ENCODE measurements around the gene CETP.
A peak's percentile ranks its signal among the peaks of the same experiment; 100 is the strongest.
"Not testable (repeated sequence)": the region's sequence is repeated elsewhere in the genome, so short reads cannot be mapped to it uniquely, and the experiment has no call there.

CETP gene

DNA sequence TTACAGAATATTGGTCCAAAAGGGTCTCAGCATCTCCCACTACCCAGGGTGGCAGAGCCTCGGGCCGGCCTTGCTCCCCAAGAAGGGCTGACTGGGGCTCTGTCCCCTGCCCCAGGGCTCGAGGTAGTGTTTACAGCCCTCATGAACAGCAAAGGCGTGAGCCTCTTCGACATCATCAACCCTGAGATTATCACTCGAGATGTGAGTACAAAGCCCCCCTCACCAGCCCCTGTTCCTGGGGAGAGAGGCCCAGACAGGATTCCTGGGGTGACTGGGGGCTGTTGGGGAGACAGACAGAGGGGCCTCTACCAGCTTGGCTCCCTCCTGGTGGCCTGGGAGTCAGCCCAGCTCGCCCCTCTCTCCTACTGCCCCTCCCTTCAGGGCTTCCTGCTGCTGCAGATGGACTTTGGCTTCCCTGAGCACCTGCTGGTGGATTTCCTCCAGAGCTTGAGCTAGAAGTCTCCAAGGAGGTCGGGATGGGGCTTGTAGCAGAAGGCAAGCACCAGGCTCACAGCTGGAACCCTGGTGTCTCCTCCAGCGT, 21.5 kb downstream of the CETP start:
- no peak for DNase-seq

- DNase-seq = no peak
Measured at GRCh38 chr16:56984639-56985038, 22.9 kb downstream of the CETP start.

- peak in 1 of 2 donors; percentile 40 for DNase-seq
Measured at GRCh38 chr16:56985288-56985961, 23.7 kb downstream of the CETP start.

DNA sequence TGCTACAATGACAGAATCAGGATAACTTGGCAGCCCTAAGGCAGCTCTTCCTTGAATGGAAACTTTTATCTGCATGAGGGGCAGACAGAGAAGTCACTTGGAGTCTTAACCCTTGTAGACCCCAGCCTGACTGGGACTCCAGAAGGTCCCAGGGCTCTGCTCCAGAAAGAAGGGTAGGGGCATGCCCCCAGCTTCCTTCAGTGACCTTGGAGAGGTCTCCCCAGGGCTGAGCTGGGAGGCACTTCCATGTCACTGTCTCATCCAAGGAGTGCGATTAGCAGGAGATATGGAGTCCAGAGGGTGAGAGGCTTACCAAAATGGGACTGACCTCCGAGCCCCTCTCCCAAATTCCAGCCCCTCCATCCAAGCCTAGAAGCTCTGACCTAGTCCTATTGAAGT, 24.2 kb downstream of the CETP start:
- DNase-seq = no peak

GRCh38 chr16:56986361-56986760, 24.6 kb downstream of the CETP start:
- no peak for DNase-seq

GRCh38 chr16:56986908-56987307, 25.2 kb downstream of the CETP start:
- DNase-seq = not testable (repeated sequence)

DNA sequence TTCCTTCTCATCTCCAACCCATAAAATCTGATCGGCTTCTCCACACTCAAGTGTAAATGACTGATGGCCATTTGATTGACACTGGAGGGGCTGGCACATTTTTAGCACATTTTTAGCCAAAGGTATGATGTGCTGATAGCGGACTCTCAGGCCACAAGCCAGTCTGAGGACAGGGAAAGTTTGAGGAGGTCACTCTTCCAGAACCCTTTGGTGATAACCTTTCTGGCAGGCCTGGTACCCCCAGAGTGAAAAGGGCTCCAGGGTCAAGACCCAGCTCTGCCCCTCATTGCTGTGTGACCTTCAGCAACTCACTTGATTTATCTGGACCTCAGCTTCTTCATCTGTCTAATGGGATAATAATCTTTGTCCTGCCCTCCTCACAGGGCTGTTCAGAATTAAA, 25.9 kb downstream of the CETP start:
- DNase-seq = no peak

DNA sequence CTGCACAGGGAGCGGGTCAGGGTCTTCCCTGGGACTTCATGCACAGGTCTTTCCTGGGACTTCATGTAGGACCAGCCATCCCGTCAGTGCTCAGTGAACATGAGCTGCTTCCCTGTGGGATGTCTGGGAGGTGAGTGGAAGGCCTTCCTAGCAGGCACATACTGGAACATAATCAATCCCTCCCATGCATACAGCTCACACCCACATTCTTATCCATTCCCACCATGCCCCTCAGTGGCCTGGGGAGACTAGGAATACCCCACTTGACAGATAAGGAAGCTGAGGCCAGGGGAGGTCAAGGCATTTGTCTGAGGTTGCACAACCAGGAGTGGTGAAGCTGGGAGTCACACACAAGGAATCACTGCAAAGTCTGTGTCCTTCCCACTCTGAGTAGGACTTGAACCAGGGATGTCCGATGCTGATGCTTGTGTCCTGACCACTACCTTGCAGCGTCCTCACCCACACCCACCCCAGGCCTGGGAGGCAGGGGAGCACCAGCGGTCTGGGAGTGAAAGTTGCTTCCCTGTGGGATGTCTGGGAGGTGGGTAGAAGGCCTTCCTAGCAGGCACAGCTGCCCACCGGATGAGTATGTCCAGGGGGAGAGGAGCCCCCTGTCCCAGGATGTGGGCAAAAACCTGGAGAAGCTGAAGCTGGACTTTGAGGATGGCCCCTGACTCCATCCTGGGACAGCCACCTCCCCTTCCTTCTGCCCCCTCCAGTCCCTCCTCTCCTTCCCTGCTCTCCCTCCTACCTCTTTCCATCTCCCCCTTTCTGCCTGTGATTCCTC, 26.6 kb downstream of the CETP start:
- no peak for DNase-seq

GRCh38 chr16:56988948-56989945, 27.5 kb downstream of the CETP start, which contains the start of gene NLRC5:
Gene NLRC5 (plus strand): TSS chr16:56989557. CDS start chr16:57020713, 31,156 bp downstream.
- peak; percentile 92 to 94 for DNase-seq

GRCh38 chr16:56989988-56990387, 28.2 kb downstream of the CETP start:
- DNase-seq = no peak

DNA sequence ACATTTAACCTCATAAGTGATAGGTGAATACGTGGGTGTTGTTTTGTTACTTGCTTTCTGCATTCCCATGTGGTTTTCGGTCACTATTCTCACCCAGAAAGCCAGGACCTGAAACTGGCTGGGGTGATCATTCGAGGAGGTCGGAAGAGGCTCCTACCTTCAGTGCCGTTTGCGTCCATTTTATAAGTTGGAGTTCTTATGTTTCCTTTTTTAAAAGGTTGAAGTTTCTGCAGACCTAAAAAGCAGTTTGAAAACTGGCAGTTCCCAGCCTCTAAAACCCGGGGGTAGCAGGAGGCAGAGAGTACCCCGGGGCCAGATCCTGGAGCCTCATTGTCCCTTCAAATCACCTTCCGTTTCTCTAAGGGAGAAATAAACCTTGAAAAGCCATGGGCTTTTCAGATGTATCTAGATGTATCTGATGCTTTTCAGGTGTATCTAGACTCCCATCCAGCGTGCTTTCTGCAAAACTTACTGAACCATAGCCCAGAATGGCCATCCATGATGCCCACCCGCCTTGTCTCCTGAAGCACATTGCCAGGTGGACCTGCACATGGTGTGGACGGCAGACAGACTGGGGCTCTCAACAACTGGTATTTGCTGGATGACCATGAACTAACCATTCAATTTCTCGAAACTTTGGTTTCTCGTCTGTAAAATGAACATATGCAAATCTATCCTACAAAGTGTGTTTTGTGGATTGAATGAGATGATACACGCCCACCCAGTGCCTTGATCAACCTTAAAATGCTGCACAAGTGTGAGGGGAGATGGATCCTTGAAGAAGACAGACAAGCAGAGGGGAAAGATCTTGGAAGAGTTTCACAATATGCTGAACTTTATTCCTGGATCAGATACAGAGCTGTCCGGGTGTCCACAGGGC, 28.9 kb downstream of the CETP start:
- peak in 1 of 2 donors; percentile 49 for DNase-seq

- not testable (repeated sequence) for DNase-seq
Measured at GRCh38 chr16:56992431-56992830, 30.7 kb downstream of the CETP start.

- DNase-seq = no peak
Measured at GRCh38 chr16:56993204-56993603, 31.5 kb downstream of the CETP start.

- DNase-seq = no peak
Measured at GRCh38 chr16:56994311-56994710, 32.6 kb downstream of the CETP start.

GRCh38 chr16:56995136-56995805, 33.5 kb downstream of the CETP start:
- no peak for DNase-seq

DNA sequence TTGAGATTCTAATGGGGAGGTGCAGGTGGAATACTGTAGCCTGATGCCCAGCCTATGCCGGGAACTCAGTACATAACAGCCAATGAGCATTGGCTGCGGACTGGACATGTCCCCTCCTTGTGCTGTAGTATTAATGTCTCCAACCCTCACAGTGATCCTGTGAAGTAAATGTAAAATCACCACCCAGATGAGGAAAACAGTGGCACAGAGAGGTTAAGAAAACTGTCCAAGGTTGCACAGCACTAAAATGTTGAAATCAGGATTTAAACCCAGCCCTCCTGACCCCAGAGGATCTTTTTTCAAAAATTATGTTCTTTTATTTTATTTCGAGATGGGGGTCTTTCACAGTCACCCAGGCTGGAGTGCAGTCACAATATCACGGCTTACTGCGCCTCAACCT, 35.5 kb downstream of the CETP start:
- DNase-seq = no peak

DNA sequence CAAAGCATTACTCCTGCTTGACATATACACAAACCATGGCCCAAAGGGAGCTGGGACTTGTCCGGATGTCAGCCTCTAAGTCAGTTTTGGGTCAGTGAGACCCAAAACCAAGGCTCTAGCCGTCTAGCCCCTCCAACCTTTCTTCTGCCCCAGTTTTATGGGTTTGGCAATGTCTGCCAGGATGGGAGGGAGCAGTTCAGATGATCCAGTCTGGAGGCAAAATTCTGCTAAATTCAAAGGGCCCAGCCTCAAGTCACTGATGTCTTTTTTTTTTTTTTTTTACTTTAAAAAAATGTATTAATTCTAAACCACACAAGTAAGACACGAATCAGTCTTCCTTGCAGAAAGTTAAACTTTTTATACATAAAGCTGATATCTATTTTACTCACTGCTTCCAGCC, 36.2 kb downstream of the CETP start:
- no peak for DNase-seq

GRCh38 chr16:56998352-56998751, 36.6 kb downstream of the CETP start:
- no peak for DNase-seq

DNA sequence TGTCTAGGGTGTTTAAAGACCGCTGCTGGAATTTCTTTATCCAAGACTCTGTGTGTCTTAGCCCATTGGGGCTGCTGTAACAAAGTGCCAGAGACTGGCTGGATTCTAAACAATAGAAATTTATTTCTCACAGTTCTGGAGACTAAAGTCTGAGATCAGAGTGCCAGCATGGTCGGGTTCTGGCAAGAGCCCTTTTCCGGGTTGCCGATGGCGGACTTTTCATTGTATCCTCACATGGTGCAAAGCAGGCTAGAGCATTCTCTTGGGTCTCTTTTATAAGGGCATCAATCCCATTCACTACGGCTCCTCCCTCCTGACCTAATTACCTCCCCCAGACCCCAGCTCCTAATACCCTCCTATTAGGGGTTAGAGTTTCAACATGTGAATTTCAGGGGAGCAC, 37.1 kb downstream of the CETP start:
- DNase-seq = no peak

- peak in 1 of 2 donors; percentile 48 for DNase-seq
Measured at GRCh38 chr16:56999409-57000270, 37.9 kb downstream of the CETP start.

Measured in stimulated activated CD4-positive, alpha-beta T cell treated with anti-CD3 and anti-CD28 coated beads, Interleukin-2, amount 100 ng/mL, for 24 hours (primary cell).